Right lobe of liver (tissue), 4 donors: Measurements from ENCODE around the gene STAC2.

Source experiments
- CTCF ChIP-seq, 4 donors: fragments of 200-600 bp in 3 of 4; fragments of 450-650 bp in 1 of 4; IDR thresholded peaks; one replicate each; pipeline versions ENCODE4 v1.5.1 to v1.8.0; 2016 to 2022; ENCODE audit warnings: antibody characterized with exemption in 4 of 4, mild to moderate bottlenecking in 2 of 4
- POLR2A ChIP-seq: fragments of 450-650 bp; IDR thresholded peaks from one replicate; pipeline ENCODE4 v1.6.1; 2017; ENCODE audit warnings: antibody characterized with exemption, mild to moderate bottlenecking
- donor health status: DM: no; HTN: no; CAD: no.
- donor health status: DM: no; HTN: no; CAD: no.
- donor health status: DM: no; HTN: yes; CAD: no.

- TF ChIP-seq CTCF (IDR thresholded peaks at IDR 0.05) (no peak), POLR2A (no peak)
These were observed 2.6 kb downstream of the STAC2 start for GRCh38 chr17:39222866-39223834.
